Peyer's patch (tissue), 4 donors: Measurements from ENCODE around the gene HOXD11. TPM values are rescaled to one million over a fixed set of nuclear protein-coding genes. Genes with fewer than 3 reads are reported as not detected.
A peak's percentile ranks its signal among the peaks of the same experiment; 100 is the strongest.

ENCODE experiments used
- DNase-seq, 3 donors: peaks; one replicate each; pipeline ENCODE4 v3.0.0-alpha.2; 2017 to 2019
- H3K27ac ChIP-seq, 4 donors: fragments of 200-600 bp; sonication (generic); one replicate each; pipeline ENCODE4 v1.5.1; 2016 to 2019
- H3K27me3 ChIP-seq, 2 donors: fragments of 200-600 bp; sonication (generic); one replicate each; pipeline ENCODE4 v1.5.1; 2019
- H3K36me3 ChIP-seq, 3 donors: fragments of 200-600 bp; sonication (generic); one replicate each; pipeline ENCODE4 v1.5.1; 2016 to 2019
- H3K4me1 ChIP-seq, 4 donors: fragments of 200-600 bp; sonication (generic); one replicate each; pipeline ENCODE4 v1.5.1; 2016 to 2019
- H3K4me3 ChIP-seq, 4 donors: fragments of 200-600 bp; sonication (generic); 1 replicate in 3 of 4; 2 replicates in 1 of 4; pipeline ENCODE4 v1.5.1; 2016 to 2019; ENCODE audit warnings: mild to moderate bottlenecking in 1 of 4
- H3K9me3 ChIP-seq, 4 donors: fragments of 200-600 bp; sonication (generic); one replicate each; pipeline ENCODE4 v1.5.1; 2016 to 2019; ENCODE audit warnings: mild to moderate bottlenecking in 1 of 4
- CTCF ChIP-seq, 6 experiments: fragments of 450-650 bp in 4 of 6; fragments of 200-600 bp in 2 of 6; sonication (generic) in 1 of 6; IDR thresholded peaks; one replicate each; pipeline ENCODE4 v1.5.1; 2017 to 2019; ENCODE audit warnings: antibody characterized with exemption in 6 of 6, mild to moderate bottlenecking in 3 of 6, moderate library complexity in 1 of 6
- POLR2A ChIP-seq, 2 donors: fragments of 450-650 bp; IDR thresholded peaks; one replicate each; pipeline ENCODE4 v1.5.1; 2017; ENCODE audit warnings: antibody characterized with exemption in 2 of 2, mild to moderate bottlenecking in 2 of 2, moderate library complexity in 2 of 2
- total RNA-seq, 4 donors: library from RNA; depleted of rRNA; stranded (reverse); fragments of >200 nt; gene quantifications; one replicate each; pipeline ENCODE4 v1.1.0, GENCODE V29; 2016

Gene HOXD11
- total RNA-seq, 4 donors from 2014 or later: not detected

- Histone ChIP-seq H3K4me1 (peaks cover 0 to 23% (median 3%) of the 10 kb centered on the region in 4 donors), H3K4me3 (no peak within 1 kb of the TSS), H3K9me3 (peaks cover 0 to 35% (median 0%) of the 10 kb centered on the region in 4 donors), H3K27ac (no peak within 1 kb of the TSS), H3K27me3 (peaks cover 0 to 88% of the 10 kb centered on the region in 2 donors), H3K36me3 (no peaks in the 10 kb centered on the region)
- DNase-seq: no peak
- TF ChIP-seq POLR2A (IDR thresholded peaks at IDR 0.05) (no peak), CTCF (IDR thresholded peaks at IDR 0.05) (no peak)
Observed at GRCh38 chr2:176083796-176084261, 23.3 kb upstream of the HOXD11 start, which contains the start of gene EVX2. Gene EVX2 (minus strand): TSS chr2:176083962. CDS start chr2:176083776, 186 bp downstream.

GRCh38 chr2:176084611-176085119 lies 22.4 kb upstream of the HOXD11 start:
- Histone ChIP-seq H3K4me1 (peaks cover 0 to 17% (median 3%) of the 10 kb centered on the region in 4 donors), H3K4me3 (no peak overlapping the region), H3K36me3 (no peaks in the 10 kb centered on the region), H3K27me3 (peaks cover 0 to 81% of the 10 kb centered on the region in 2 donors), H3K9me3 (peaks cover 0 to 34% (median 0%) of the 10 kb centered on the region in 4 donors), H3K27ac (no peak overlapping the region)
- no peak for DNase-seq
- TF ChIP-seq POLR2A (IDR thresholded peaks at IDR 0.05): no peak
- no peak for TF ChIP-seq CTCF (IDR thresholded peaks at IDR 0.05)

DNA sequence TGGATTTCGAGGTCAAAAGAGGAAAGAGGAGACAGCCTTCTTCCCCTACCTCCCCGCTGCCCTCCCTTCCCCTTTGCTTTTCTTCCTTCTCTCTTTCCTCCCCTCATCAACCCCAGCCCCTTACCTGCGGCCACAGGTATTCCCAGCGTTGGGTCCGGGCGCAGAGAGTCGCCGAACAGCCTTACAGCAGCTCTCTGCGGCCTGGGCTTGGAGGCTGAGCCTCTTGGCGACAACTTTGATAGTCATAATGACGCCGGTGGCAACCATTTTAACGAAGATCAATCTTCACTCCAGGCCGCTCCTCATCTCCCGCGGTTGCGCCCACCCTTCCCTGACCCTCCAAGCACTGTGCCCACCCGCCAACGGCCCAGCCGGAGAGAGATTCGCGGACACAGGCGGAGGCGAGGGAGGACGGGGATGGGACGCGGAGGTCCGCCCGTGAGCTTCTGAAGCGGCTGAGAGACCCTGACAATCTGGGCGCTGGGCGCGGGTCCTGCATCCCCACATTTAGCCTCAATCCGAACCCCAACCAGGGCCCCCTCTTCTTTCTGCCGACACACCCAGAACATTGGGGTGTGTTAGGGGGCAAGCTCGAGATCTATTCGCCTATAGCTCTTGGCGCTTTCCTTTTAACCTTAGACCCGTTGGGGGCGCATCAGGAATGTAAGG lies 21.8 kb upstream of the HOXD11 start:
- no peak overlapping the region for H3K27ac ChIP-seq
- H3K36me3 ChIP-seq: no peaks in the 10 kb centered on the region
- H3K4me3 ChIP-seq: no peak overlapping the region
- H3K4me1 ChIP-seq: peaks cover 0 to 12% (median 3%) of the 10 kb centered on the region in 4 donors
- peak in 2 of 3 donors; percentile 39 to 45 for DNase-seq
- TF ChIP-seq CTCF (IDR thresholded peaks at IDR 0.05): no peak
- TF ChIP-seq POLR2A (IDR thresholded peaks at IDR 0.05): no peak
- peaks cover 0 to 84% of the 10 kb centered on the region in 2 donors for H3K27me3 ChIP-seq
- peaks cover 0 to 31% (median 0%) of the 10 kb centered on the region in 4 donors for H3K9me3 ChIP-seq

DNA sequence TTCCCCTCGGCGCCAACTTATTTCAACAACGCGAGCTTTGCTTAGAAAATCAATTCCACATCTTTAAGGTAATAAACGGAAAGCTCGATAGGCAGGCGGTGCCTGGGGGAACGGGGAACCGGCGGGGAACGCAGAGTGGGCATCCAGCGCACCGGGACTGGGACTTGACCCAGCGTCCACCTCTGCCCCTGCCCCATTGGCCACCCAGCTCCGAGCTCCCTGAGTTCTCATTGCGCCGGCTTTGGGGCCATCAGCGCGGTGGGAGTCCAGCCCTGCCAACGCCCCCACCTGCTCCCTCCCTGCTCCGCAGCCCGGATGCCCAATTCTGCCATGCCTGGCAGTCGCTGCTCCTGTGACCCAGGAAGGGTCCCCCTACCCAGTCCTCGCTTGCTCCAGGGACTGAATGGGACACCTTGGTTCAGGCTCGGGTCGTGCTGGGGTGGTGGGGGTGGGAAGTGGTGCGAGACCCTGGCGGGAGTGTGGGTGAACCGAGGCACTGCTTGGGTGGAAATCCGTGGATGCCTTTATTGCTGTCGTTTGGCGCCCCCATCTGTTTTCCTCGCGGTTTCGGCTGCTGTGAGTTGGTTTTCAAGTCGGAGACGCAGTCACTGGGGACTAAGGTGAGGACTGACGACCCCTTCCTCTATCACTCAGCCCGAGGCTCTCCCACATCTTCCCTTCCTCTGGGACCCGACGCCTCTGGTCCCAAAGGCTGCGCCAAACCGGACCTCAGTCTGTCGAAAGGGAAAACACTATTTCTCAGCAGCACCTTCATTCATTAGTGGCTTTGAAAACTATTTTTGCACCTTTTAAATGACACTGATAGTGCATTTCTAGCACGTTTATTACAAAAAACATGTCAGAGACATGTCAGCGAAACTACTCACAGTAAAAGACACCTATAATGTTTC lies 21.0 kb upstream of the HOXD11 start:
- no peak overlapping the region for H3K27ac ChIP-seq
- no peak overlapping the region for H3K4me3 ChIP-seq
- H3K4me1 ChIP-seq: peaks cover 0 to 8% (median 3%) of the 10 kb centered on the region in 4 donors
- peaks cover 0 to 81% of the 10 kb centered on the region in 2 donors for H3K27me3 ChIP-seq
- TF ChIP-seq CTCF (IDR thresholded peaks at IDR 0.05) (peak in 2 of 6 experiments; percentile 15 to 37), POLR2A (IDR thresholded peaks at IDR 0.05) (no peak)
- no peaks in the 10 kb centered on the region for H3K36me3 ChIP-seq
- peaks cover 0 to 23% (median 0%) of the 10 kb centered on the region in 4 donors for H3K9me3 ChIP-seq
- peak in 2 of 3 donors; percentile 61 to 62 for DNase-seq

GRCh38 chr2:176087330-176088047 lies 19.6 kb upstream of the HOXD11 start:
- Histone ChIP-seq H3K27ac (no peak overlapping the region), H3K9me3 (peaks cover 0 to 10% (median 0%) of the 10 kb centered on the region in 4 donors), H3K36me3 (no peaks in the 10 kb centered on the region), H3K4me1 (peaks cover 0 to 11% (median 5%) of the 10 kb centered on the region in 4 donors), H3K27me3 (peaks cover 0 to 81% of the 10 kb centered on the region in 2 donors), H3K4me3 (peak overlapping the region in 2 of 4 donors; percentile 38 to 44)
- DNase-seq: no peak
- TF ChIP-seq POLR2A (IDR thresholded peaks at IDR 0.05): no peak
- no peak for TF ChIP-seq CTCF (IDR thresholded peaks at IDR 0.05)
